Activated T-cell treated with anti-CD3 and anti-CD28 coated beads for 1 hour (primary cell): ENCODE measurements around the gene FAXDC2.
"Not testable (repeated sequence)": the region's sequence is repeated elsewhere in the genome, so short reads cannot be mapped to it uniquely, and the experiment has no call there.

ENCODE experiments used
- DNase-seq: peaks from one replicate; pipeline ENCODE4 v3.0.0-alpha.2; 2020; ENCODE audit warnings: low read depth

FAXDC2 gene

GRCh38 chr5:154830596-154830995 lies 19.8 kb downstream of the FAXDC2 start:
- no peak for DNase-seq

GRCh38 chr5:154830219-154830595 lies 20.2 kb downstream of the FAXDC2 start:
- no peak for DNase-seq

GRCh38 chr5:154829589-154830218 lies 20.7 kb downstream of the FAXDC2 start:
- peak; percentile 2 for DNase-seq

DNA sequence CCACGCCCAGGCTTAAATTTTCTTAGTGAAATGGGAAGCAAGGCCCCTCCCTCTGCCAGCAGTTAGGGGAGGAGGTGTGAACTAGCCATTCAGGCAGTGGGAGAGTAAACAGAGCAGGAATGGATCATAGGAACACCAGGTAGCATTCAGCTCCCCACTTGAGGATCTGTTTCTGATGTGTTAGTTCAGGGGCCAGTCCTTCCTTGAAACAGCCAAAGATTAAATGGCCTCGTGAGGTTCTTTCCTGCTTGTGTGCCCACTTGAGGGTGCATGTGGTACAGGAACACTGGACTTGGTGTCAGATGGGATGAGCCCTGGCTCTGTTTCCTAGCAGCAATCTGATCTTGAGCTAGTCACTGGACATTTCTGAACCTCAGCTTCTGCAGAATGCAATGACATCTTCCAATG lies 21.2 kb downstream of the FAXDC2 start:
- DNase-seq, result no peak

- no peak for DNase-seq
These were observed 26.3 kb downstream of the FAXDC2 start for GRCh38 chr5:154824070-154824469.

GRCh38 chr5:154823605-154824004 lies 26.8 kb downstream of the FAXDC2 start:
- no peak for DNase-seq

GRCh38 chr5:154822896-154823295 lies 27.5 kb downstream of the FAXDC2 start:
- DNase-seq, result not testable (repeated sequence)

DNA sequence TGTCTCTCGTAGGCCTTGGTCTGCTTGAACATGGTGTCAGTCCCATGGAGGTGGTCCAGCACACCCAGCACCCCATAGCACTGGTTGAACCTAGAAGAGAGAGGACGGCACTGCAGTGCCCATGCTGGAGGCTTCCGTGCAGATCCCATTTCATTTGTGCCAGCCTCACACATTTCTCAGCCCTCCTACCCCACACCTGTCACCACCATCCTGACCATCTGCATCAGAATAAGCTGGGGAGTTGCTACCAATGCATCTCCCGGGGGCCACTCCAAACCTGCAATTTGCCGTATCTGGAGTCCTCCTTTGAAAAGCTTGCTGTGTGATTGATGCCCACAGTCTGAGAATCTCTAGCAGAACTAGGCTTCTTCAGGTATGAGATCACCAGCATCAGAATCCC lies 30.0 kb downstream of the FAXDC2 start:
- DNase-seq, result no peak

DNA sequence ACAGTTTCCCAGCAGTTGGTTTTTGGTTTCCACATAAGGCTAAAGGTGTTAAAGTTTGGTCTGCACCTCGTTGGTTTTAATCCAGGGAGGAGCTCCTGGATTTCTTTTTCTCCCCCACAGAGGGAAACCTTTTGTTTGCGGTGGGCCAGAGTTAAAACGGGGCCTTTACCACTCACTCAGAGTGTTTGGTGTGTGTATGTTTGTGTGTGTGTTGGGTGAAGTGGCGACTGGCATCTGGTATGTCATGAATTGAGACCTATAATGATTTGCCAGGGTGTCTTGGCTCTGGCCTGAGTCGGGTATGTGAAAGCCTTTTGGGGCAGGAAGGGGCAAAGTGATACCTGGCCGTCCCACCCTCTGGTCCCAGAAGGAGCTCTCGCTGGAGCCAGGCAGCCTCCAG lies 30.9 kb downstream of the FAXDC2 start:
- no peak for DNase-seq

DNA sequence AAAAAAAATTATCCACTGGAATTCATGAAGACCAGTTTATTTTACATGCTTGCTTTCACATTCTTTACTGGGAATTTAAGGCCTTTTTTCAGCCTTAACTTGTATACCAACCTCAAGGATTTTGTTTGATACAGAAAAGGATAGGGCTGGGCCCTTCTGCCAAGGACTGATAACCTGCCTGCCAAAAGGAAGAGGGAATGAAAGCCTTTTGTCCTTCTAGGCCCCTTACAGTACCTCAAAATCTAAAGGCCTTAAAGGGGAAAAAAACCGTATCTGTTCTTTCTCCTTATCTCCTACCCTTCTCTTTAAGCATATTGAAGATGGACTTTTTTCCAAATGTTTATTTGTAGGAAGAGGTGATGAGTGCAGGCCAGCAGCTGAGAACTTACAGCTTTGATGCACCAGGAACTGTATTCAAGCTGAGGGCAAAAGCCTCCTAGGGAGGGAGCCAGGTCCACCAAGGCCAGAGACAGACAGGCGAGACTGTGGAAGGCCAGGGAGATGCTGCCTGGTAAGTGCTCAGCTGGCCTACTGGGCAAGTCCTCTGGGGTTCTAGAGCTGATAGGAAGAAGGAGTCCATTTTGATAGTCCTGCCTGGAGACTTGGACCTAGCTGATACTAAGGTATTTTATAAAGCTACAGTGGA lies 31.8 kb downstream of the FAXDC2 start:
- no peak for DNase-seq

- no peak for DNase-seq
These were observed 32.6 kb downstream of the FAXDC2 start for GRCh38 chr5:154817815-154818214.

GRCh38 chr5:154816891-154817492 lies 33.4 kb downstream of the FAXDC2 start:
- no peak for DNase-seq

DNA sequence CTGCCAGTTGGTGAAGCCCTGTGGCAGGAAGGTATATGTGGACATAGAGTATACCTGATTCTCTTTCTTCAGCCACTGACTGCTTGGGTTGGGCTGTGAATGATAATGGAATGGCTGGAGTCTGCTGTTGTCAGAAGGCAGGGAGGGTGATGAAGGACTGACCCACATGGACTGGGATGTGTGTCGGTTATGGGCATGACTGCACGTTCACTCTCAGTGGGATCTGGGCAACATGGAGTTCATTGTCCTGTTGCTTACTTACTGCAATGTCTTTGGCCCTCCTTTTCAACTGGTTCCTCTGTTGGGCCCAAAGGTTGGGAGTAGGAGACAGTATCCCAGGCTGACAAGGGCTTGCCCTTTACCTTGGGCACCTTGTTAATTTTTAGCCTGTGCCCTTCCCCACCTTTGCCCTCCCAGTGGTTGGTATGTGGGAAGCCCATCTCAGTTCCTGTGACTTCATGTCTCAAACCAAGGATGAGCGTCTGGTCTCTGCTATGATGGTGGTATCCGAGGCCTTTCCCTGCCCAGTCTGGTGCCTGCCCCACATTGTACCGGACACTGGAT lies 34.6 kb downstream of the FAXDC2 start:
- no peak for DNase-seq

DNA sequence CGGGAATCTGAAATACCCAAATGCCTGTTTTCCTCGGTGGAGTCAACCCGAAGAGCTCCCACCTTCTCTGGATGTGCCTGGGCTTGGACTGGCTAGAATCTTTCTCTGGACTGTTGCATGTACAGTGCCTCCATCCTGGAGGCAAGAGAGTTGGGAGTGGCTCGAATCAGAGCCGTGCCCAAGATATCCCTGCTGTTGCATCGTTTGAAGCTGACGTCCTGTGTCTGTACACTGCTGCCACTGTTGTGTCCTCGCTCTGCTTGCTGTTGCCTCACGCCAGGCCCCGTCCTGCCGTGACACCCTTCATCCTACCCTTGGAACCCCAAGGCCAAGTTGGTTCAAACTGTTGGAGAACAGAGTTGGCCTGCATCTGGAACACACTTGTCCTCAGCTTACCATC lies 35.4 kb downstream of the FAXDC2 start:
- DNase-seq, result no peak

DNA sequence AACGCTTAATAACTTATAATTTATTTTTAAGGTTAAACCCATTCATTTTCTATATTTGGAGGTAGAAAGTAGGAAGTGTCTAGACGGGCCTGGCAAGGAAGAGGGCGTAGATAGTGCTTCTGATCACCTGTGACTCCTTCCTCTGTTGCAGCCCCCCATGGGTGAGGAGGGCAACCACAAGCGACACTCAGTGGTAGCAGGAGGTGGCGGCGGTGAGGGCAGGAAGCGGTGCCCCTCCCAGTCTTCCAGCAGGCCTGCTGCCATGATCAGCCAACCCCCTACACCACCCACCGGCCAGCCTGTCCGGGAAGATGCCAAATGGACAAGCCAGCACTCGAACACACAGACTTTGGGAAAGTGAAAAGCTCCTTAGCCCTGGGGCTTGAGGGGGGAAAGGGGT lies 36.7 kb downstream of the FAXDC2 start:
- peak; percentile 13 for DNase-seq

- no peak for DNase-seq
These were observed 37.2 kb downstream of the FAXDC2 start for GRCh38 chr5:154813158-154813557.

DNA sequence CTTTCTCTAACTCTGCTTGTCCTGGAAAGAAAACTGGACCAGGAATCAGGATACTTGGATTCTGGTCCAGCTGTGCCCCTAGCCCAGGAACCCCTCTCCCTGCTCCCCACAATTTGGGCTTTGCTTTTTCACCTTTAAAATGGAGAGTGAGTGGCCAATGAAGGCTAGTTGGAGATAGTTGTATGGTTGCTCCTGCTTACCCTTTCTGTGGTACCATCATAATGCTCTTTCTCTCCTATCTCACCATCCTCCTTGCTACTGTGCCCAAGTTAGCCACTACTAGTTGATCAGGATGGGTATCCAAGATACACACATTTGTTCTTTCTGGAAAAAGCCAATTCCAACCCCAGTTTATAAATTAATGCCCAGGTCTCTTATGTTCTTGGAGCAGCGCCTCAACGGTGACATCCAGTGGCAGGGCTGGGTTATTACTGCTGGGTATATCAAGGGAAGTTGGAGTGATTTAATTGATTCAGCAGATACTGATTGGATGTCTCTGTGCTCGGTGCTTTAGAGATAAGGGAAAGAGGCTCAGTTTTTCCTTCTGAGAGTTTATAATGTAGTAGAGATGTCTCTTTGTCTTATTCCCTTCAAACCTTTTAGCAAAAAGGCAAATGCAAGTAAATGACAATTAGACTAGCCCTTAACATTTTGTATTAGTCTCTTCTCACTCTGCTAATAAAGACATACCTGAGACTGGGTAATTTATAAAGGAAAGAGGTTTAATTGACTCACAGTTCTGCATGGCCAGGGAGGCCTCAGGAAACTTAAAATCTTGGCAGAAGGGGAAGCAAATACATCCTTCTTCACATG lies 38.5 kb downstream of the FAXDC2 start:
- peak; percentile 52 for DNase-seq

DNA sequence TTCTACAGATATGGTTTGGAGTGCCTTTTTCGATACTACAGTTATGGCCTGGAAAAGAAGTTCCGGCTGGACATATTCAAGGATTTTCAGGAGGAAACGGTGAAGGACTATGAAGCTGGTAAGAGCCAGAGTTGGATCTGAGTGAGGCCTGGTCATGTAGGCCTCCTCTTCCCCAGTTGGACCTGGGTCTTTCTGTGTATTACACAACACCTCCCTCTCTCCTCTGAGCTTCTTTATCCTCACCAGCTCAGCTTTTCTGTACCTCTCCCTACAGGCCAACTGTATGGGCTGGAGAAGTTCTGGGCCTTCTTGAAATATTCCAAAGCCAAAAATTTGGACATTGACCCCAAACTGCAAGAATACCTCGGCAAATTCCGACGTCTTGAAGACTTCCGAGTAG lies 39.2 kb downstream of the FAXDC2 start:
- DNase-seq, result no peak

GRCh38 chr5:154806176-154806575 lies 44.2 kb downstream of the FAXDC2 start:
- DNase-seq, result no peak

GRCh38 chr5:154802050-154802449 lies 48.4 kb downstream of the FAXDC2 start:
- DNase-seq, result no peak

DNA sequence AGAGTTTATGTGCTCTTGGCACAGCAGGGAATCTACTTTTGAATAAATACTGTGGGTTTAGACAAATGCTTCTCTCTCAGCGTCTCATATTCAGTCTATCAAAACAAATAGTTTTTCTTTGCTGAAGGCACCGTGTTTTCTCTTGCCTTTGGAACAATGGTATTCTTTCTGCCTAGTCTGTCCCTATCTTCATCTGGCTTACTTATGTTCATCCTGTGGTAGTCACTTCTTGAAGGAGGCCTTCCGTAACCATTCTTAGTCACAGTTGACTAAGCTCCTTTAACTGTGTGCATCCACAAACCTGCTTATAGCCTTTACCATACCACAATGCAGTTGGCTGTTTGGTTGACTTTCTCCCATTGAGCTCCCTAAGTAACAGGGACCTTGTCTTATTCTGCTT lies 49.3 kb downstream of the FAXDC2 start:
- DNase-seq, result no peak

DNA sequence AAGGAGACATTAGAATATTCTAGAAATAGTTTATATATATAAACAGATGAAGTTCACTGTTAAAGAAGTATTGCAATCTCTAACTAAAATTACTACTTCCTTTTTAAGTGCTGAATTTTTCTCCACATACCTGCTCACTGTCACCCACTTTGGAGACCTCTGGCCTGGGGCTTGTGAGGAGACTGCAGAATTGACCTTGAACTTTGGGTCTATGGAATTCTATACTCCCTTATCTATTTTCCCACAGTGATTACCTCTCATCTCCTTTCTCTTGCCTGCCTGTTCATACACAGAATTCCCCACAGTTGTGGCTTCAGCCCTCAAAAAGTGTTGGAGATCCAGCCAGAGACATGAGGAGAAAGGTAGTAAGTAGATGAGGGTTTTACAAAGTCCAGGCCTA lies 49.8 kb downstream of the FAXDC2 start:
- no peak for DNase-seq

- no peak for DNase-seq
These were observed 52.6 kb downstream of the FAXDC2 start for GRCh38 chr5:154797762-154798161.
